ENCODE data around the gene SPIRE1.

The SPIRE1 gene

GRCh38 chr18:12409469-12409868 is 248.4 kb downstream of the SPIRE1 start:
- no peak for DNase-seq

- DNase-seq: no peak
These were observed 249.5 kb downstream of the SPIRE1 start for GRCh38 chr18:12408247-12408869.

- DNase-seq: no peak
These were observed 251.4 kb downstream of the SPIRE1 start for GRCh38 chr18:12406371-12407111.

GRCh38 chr18:12405066-12405465 is 252.8 kb downstream of the SPIRE1 start:
- DNase-seq: no peak

GRCh38 chr18:12403601-12404506 is 254.1 kb downstream of the SPIRE1 start:
- DNase-seq: no peak

GRCh38 chr18:12401881-12402280 is 256.0 kb downstream of the SPIRE1 start:
- no peak for DNase-seq

- no peak for DNase-seq
These were observed 258.7 kb downstream of the SPIRE1 start for GRCh38 chr18:12399231-12399630.

GRCh38 chr18:12398625-12399024 is 259.3 kb downstream of the SPIRE1 start:
- no peak for DNase-seq

GRCh38 chr18:12397793-12398192 is 260.1 kb downstream of the SPIRE1 start:
- no peak for DNase-seq

- no peak for DNase-seq
These were observed 260.7 kb downstream of the SPIRE1 start for GRCh38 chr18:12397254-12397653.
